NT2/D1 (cell line): ENCODE data around the gene COL9A1.

ENCODE experiments used
- YY1 ChIP-seq: IDR thresholded peaks from 2 replicates; pipeline ENCODE4 v1.6.1; 2011; ENCODE audit not compliant: insufficient read length, insufficient read depth
- ZNF274 ChIP-seq: IDR thresholded peaks from 2 replicates; pipeline ENCODE4 v1.6.1; 2011; ENCODE audit warnings: mild to moderate bottlenecking, low read depth, low read length

- TF ChIP-seq YY1 (no peak), ZNF274 (no peak)
Measured at GRCh38 chr6:70310063-70310694, 7.3 kb upstream of the COL9A1 start.
